22Rv1 (cell line): ENCODE data around the gene SLC44A5.

Experiments used
- CTCF ChIP-seq: fragments of 450-650 bp; IDR thresholded peaks from 2 replicates; pipeline ENCODE4 v1.5.1; 2017; ENCODE audit warnings: mild to moderate bottlenecking
- ZFX ChIP-seq: fragments of 450-650 bp; IDR thresholded peaks from 2 replicates; pipeline ENCODE4 v1.6.1; 2017; ENCODE audit warnings: antibody characterized with exemption, borderline replicate concordance

DNA sequence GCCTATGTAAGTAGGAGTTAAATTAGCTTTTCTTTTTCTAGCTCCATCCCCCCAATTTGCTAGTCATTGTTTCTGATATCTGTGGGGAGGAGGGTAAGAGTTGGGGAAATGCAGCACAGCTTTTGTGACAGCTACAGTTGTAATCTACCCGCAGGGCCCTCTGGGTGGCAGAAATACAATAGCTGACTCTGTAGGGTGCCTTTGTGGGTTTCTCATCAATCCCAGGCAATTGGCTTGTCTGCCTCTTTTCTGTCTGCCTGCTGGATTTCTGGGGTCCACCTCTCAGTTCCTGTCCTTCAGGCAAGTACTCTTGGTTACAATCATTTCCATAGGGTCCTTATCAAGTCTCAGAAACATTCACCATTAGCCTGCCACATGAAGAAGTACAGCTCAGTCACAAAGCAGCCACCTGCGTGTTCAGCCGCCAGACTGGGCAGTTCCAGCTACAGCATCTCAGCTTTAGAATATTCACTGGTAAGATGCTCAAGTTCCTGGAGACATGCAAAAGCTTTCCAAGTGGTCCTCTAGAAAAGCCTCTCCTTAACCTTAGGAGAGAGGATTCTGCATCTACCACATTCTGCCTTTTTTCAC, 19.2 kb upstream of the SLC44A5 start:
- TF ChIP-seq CTCF: no peak
- TF ChIP-seq ZFX: no peak
